Midbrain (tissue), 1 donor: ENCODE results near the gene MORC4.

ENCODE experiments used
- DNase-seq: peaks from one replicate; lab custom pipeline; 2025; lab: John Stamatoyannopoulos, UW

The MORC4 gene

GRCh38 chrX:106952538-106952937 is 47.5 kb downstream of the MORC4 start:
- no peak for DNase-seq

GRCh38 chrX:106952089-106952488 is 47.9 kb downstream of the MORC4 start:
- no peak for DNase-seq

GRCh38 chrX:106951230-106951629 is 48.8 kb downstream of the MORC4 start:
- DNase-seq, result no peak

GRCh38 chrX:106950381-106950780 is 49.6 kb downstream of the MORC4 start:
- no peak for DNase-seq

- DNase-seq, result no peak
Measured at GRCh38 chrX:106949366-106949765, 50.6 kb downstream of the MORC4 start.

GRCh38 chrX:106948641-106949040 is 51.4 kb downstream of the MORC4 start:
- no peak for DNase-seq

GRCh38 chrX:106946464-106946863 is 53.5 kb downstream of the MORC4 start:
- no peak for DNase-seq

GRCh38 chrX:106940068-106940467 is 59.9 kb downstream of the MORC4 start:
- DNase-seq, result no peak

- DNase-seq, result no peak
Measured at GRCh38 chrX:106939566-106939965, 60.4 kb downstream of the MORC4 start.

- DNase-seq, result no peak
Measured at GRCh38 chrX:106936246-106936645, 63.8 kb downstream of the MORC4 start.

- no peak for DNase-seq
Measured at GRCh38 chrX:106935175-106935574, 64.8 kb downstream of the MORC4 start.

GRCh38 chrX:106933538-106933961 is 66.5 kb downstream of the MORC4 start:
- DNase-seq, result no peak

GRCh38 chrX:106932960-106933537 is 67.0 kb downstream of the MORC4 start:
- no peak for DNase-seq

GRCh38 chrX:106932492-106932923 is 67.5 kb downstream of the MORC4 start:
- DNase-seq, result no peak

- DNase-seq, result no peak
Measured at GRCh38 chrX:106931831-106932491, 68.1 kb downstream of the MORC4 start.

GRCh38 chrX:106928227-106928626 is 71.8 kb downstream of the MORC4 start:
- DNase-seq, result no peak

GRCh38 chrX:106927700-106928099 is 72.3 kb downstream of the MORC4 start:
- no peak for DNase-seq

- DNase-seq, result no peak
Measured at GRCh38 chrX:106927023-106927422, 73.0 kb downstream of the MORC4 start.

GRCh38 chrX:106921637-106922036 is 78.4 kb downstream of the MORC4 start:
- DNase-seq, result no peak

- DNase-seq, result no peak
Measured at GRCh38 chrX:106919932-106920452, 80.0 kb downstream of the MORC4 start, which contains the start of gene CLDN2. Gene CLDN2 (plus strand): TSS chrX:106920402. CDS start chrX:106928229, 7,827 bp downstream.

GRCh38 chrX:106917830-106918500 is 82.0 kb downstream of the MORC4 start:
- DNase-seq, result no peak

- no peak for DNase-seq
Measured at GRCh38 chrX:106912864-106913263, 87.1 kb downstream of the MORC4 start.

GRCh38 chrX:106906361-106906760 is 93.7 kb downstream of the MORC4 start:
- no peak for DNase-seq
